HCT116 (cell line): ENCODE results near the gene ACOT12.

Source experiments
- CTCF ChIP-seq, 3 experiments: fragments of 200-600 bp in 1 of 3; sonication (generic) in 1 of 3; IDR thresholded peaks in 2 of 3; conservative IDR thresholded peaks in 1 of 3; 2 replicates each; pipeline ENCODE4 v1.5.1; 2012 to 2017; ENCODE audit warnings: low read depth in 2 of 3, low read length in 2 of 3, antibody characterized with exemption in 1 of 3, borderline replicate concordance in 1 of 3, control low read depth in 1 of 3, mild to moderate bottlenecking in 1 of 3, mixed read lengths in 1 of 3, mixed run types in 1 of 3, moderate library complexity in 1 of 3; ENCODE audit not compliant: insufficient read depth in 1 of 3
- EGR1 ChIP-seq: IDR thresholded peaks from 2 replicates; pipeline ENCODE4 v1.6.1; 2012; ENCODE audit warnings: low read depth
- EZH2 ChIP-seq: fragments of 200-600 bp; sonication (generic); IDR thresholded peaks from 2 replicates; pipeline ENCODE4 v1.6.1; 2017; ENCODE audit warnings: antibody characterized with exemption, mixed run types
- EZH2phosphoT487 ChIP-seq: fragments of 200-600 bp; IDR thresholded peaks from 2 replicates; pipeline ENCODE4 v1.6.1; 2018; ENCODE audit warnings: antibody characterized with exemption, borderline replicate concordance
- POLR2A ChIP-seq: IDR thresholded peaks from 2 replicates; pipeline ENCODE4 v1.7.0; 2011; ENCODE audit warnings: borderline replicate concordance; ENCODE audit not compliant: insufficient read depth, insufficient read length; ENCODE audit errors: extremely low read depth
- RAD21 ChIP-seq: IDR thresholded peaks from 2 replicates; pipeline ENCODE4 v1.6.1; 2012; ENCODE audit warnings: low read depth, mild to moderate bottlenecking
- REST ChIP-seq: IDR thresholded peaks from 2 replicates; pipeline ENCODE4 v1.6.1; 2012; ENCODE audit warnings: low read depth
- SP1 ChIP-seq: IDR thresholded peaks from 2 replicates; pipeline ENCODE4 v1.6.1; 2012; ENCODE audit warnings: low read depth

- TF ChIP-seq CTCF (IDR thresholded peaks at IDR 0.05 in 2 of 3, conservative IDR thresholded peaks at IDR 0.05 in 1 of 3; ENCODE audit: borderline replicate concordance in 1 of 3, insufficient read depth in 1 of 3, low read depth in 2 of 3, low read length in 2 of 3) (no peak), REST (no peak), EZH2phosphoT487 (no peak), EZH2 (no peak), RAD21 (no peak), POLR2A (no peak), EGR1 (no peak), SP1 (no peak)
Observed at GRCh38 chr5:81297531-81297930, 96.4 kb downstream of the ACOT12 start.
